ENCODE data around the gene ALK. TPM values are rescaled to one million over a fixed set of nuclear protein-coding genes. Genes with fewer than 3 reads are reported as not detected.

ALK gene
- total and polyA plus RNA-seq, 2 donors = 0.19 to 0.21 TPM

GRCh38 chr2:29218071-29218470 is 703.3 kb downstream of the ALK start:
- DNase-seq (ENCODE audit: low read depth in 6 of 9, low spot score in 9 of 9) = no peak

GRCh38 chr2:29216609-29216909 is 704.8 kb downstream of the ALK start:
- H3K4me3 ChIP-seq (ENCODE audit: low read length in 2 of 2) = no peak overlapping the region
- DNase-seq (ENCODE audit: low read depth in 6 of 9, low spot score in 9 of 9) = no peak
- no peaks in the 10 kb centered on the region for H3K9me3 ChIP-seq (ENCODE audit: control insufficient read depth in 2 of 2, insufficient read depth in 1 of 2, low read length in 1 of 2)
- no peaks in the 10 kb centered on the region for H3K36me3 ChIP-seq (ENCODE audit: control insufficient read depth in 2 of 2, insufficient read depth in 2 of 2, low read length in 1 of 2)
- no peak overlapping the region for H3K27ac ChIP-seq (ENCODE audit: low read depth in 1 of 2, low read length in 1 of 2)
- WGBS = 97% methylated on average over 5 of the region's 5 CpGs
- H3K27me3 ChIP-seq (ENCODE audit: control insufficient read depth in 2 of 2, insufficient read depth in 1 of 2, low read length in 1 of 2) = peaks cover 0 to 2% of the 10 kb centered on the region in 2 donors
- H3K4me1 ChIP-seq (ENCODE audit: control insufficient read depth in 2 of 2, insufficient read depth in 2 of 2, low read length in 2 of 2) = no peaks in the 10 kb centered on the region

More at GRCh38 chr2:29218071-29218470, 703.3 kb downstream of the ALK start:
- no peak overlapping the region for H3K4me3 ChIP-seq (ENCODE audit: low read length in 2 of 2)
- H3K27ac ChIP-seq (ENCODE audit: low read depth in 1 of 2, low read length in 1 of 2) = no peak overlapping the region
- WGBS = 94% methylated on average over 6 of the region's 6 CpGs
- H3K36me3 ChIP-seq (ENCODE audit: control insufficient read depth in 2 of 2, insufficient read depth in 2 of 2, low read length in 1 of 2) = no peaks in the 10 kb centered on the region
- peaks cover 0 to 4% of the 10 kb centered on the region in 2 donors for H3K27me3 ChIP-seq (ENCODE audit: control insufficient read depth in 2 of 2, insufficient read depth in 1 of 2, low read length in 1 of 2)
- no peaks in the 10 kb centered on the region for H3K4me1 ChIP-seq (ENCODE audit: control insufficient read depth in 2 of 2, insufficient read depth in 2 of 2, low read length in 2 of 2)
- no peaks in the 10 kb centered on the region for H3K9me3 ChIP-seq (ENCODE audit: control insufficient read depth in 2 of 2, insufficient read depth in 1 of 2, low read length in 1 of 2)

GRCh38 chr2:29215739-29216608 is 705.4 kb downstream of the ALK start:
- H3K27ac ChIP-seq (ENCODE audit: low read depth in 1 of 2, low read length in 1 of 2) = no peak overlapping the region
- no peak overlapping the region for H3K4me3 ChIP-seq (ENCODE audit: low read length in 2 of 2)
- DNase-seq (ENCODE audit: low read depth in 6 of 9, low spot score in 9 of 9) = no peak
- peaks cover 0 to 2% of the 10 kb centered on the region in 2 donors for H3K27me3 ChIP-seq (ENCODE audit: control insufficient read depth in 2 of 2, insufficient read depth in 1 of 2, low read length in 1 of 2)
- no peaks in the 10 kb centered on the region for H3K36me3 ChIP-seq (ENCODE audit: control insufficient read depth in 2 of 2, insufficient read depth in 2 of 2, low read length in 1 of 2)
- H3K4me1 ChIP-seq (ENCODE audit: control insufficient read depth in 2 of 2, insufficient read depth in 2 of 2, low read length in 2 of 2) = no peaks in the 10 kb centered on the region
- H3K9me3 ChIP-seq (ENCODE audit: control insufficient read depth in 2 of 2, insufficient read depth in 1 of 2, low read length in 1 of 2) = no peaks in the 10 kb centered on the region
- 92% methylated on average over 20 of the region's 20 CpGs for WGBS

- H3K27ac ChIP-seq (ENCODE audit: low read depth in 1 of 2, low read length in 1 of 2) = no peak overlapping the region
- WGBS = 95% methylated on average over 5 of the region's 5 CpGs
- H3K36me3 ChIP-seq (ENCODE audit: control insufficient read depth in 2 of 2, insufficient read depth in 2 of 2, low read length in 1 of 2) = no peaks in the 10 kb centered on the region
- no peaks in the 10 kb centered on the region for H3K9me3 ChIP-seq (ENCODE audit: control insufficient read depth in 2 of 2, insufficient read depth in 1 of 2, low read length in 1 of 2)
- peaks cover 0 to 2% of the 10 kb centered on the region in 2 donors for H3K27me3 ChIP-seq (ENCODE audit: control insufficient read depth in 2 of 2, insufficient read depth in 1 of 2, low read length in 1 of 2)
- H3K4me3 ChIP-seq (ENCODE audit: low read length in 2 of 2) = no peak overlapping the region
- H3K4me1 ChIP-seq (ENCODE audit: control insufficient read depth in 2 of 2, insufficient read depth in 2 of 2, low read length in 2 of 2) = no peaks in the 10 kb centered on the region
- DNase-seq (ENCODE audit: low read depth in 6 of 9, low spot score in 9 of 9) = no peak
Measured at GRCh38 chr2:29215073-29215472, 706.3 kb downstream of the ALK start.

GRCh38 chr2:29213888-29214291 is 707.5 kb downstream of the ALK start:
- no peaks in the 10 kb centered on the region for H3K9me3 ChIP-seq (ENCODE audit: control insufficient read depth in 2 of 2, insufficient read depth in 1 of 2, low read length in 1 of 2)
- 39% methylated on average over 9 of the region's 9 CpGs for WGBS
- H3K4me1 ChIP-seq (ENCODE audit: control insufficient read depth in 2 of 2, insufficient read depth in 2 of 2, low read length in 2 of 2) = no peaks in the 10 kb centered on the region
- H3K4me3 ChIP-seq (ENCODE audit: low read length in 2 of 2) = no peak overlapping the region
- H3K36me3 ChIP-seq (ENCODE audit: control insufficient read depth in 2 of 2, insufficient read depth in 2 of 2, low read length in 1 of 2) = no peaks in the 10 kb centered on the region
- no peak for DNase-seq (ENCODE audit: low read depth in 6 of 9, low spot score in 9 of 9)
- peaks cover 0 to 2% of the 10 kb centered on the region in 2 donors for H3K27me3 ChIP-seq (ENCODE audit: control insufficient read depth in 2 of 2, insufficient read depth in 1 of 2, low read length in 1 of 2)
- H3K27ac ChIP-seq (ENCODE audit: low read depth in 1 of 2, low read length in 1 of 2) = no peak overlapping the region

GRCh38 chr2:29212009-29212408 is 709.4 kb downstream of the ALK start:
- H3K4me1 ChIP-seq (ENCODE audit: control insufficient read depth in 2 of 2, insufficient read depth in 2 of 2, low read length in 2 of 2) = no peaks in the 10 kb centered on the region
- peaks cover 0 to 2% of the 10 kb centered on the region in 2 donors for H3K36me3 ChIP-seq (ENCODE audit: control insufficient read depth in 2 of 2, insufficient read depth in 2 of 2, low read length in 1 of 2)
- WGBS = 92% methylated on average over 5 of the region's 5 CpGs
- H3K9me3 ChIP-seq (ENCODE audit: control insufficient read depth in 2 of 2, insufficient read depth in 1 of 2, low read length in 1 of 2) = no peaks in the 10 kb centered on the region
- H3K27ac ChIP-seq (ENCODE audit: low read depth in 1 of 2, low read length in 1 of 2) = no peak overlapping the region
- peaks cover 0 to 2% of the 10 kb centered on the region in 2 donors for H3K27me3 ChIP-seq (ENCODE audit: control insufficient read depth in 2 of 2, insufficient read depth in 1 of 2, low read length in 1 of 2)
- H3K4me3 ChIP-seq (ENCODE audit: low read length in 2 of 2) = no peak overlapping the region
- no peak for DNase-seq (ENCODE audit: low read depth in 6 of 9, low spot score in 9 of 9)

GRCh38 chr2:29209551-29209950 is 711.8 kb downstream of the ALK start:
- WGBS = 93% methylated on average over 5 of the region's 5 CpGs
- DNase-seq (ENCODE audit: low read depth in 6 of 9, low spot score in 9 of 9) = no peak

GRCh38 chr2:29207352-29208148 is 713.8 kb downstream of the ALK start:
- H3K4me1 ChIP-seq (ENCODE audit: control insufficient read depth in 2 of 2, insufficient read depth in 2 of 2, low read length in 2 of 2) = no peaks in the 10 kb centered on the region
- no peak overlapping the region for H3K4me3 ChIP-seq (ENCODE audit: low read length in 2 of 2)
- H3K27me3 ChIP-seq (ENCODE audit: control insufficient read depth in 2 of 2, insufficient read depth in 1 of 2, low read length in 1 of 2) = no peaks in the 10 kb centered on the region
- H3K9me3 ChIP-seq (ENCODE audit: control insufficient read depth in 2 of 2, insufficient read depth in 1 of 2, low read length in 1 of 2) = no peaks in the 10 kb centered on the region
- H3K36me3 ChIP-seq (ENCODE audit: control insufficient read depth in 2 of 2, insufficient read depth in 2 of 2, low read length in 1 of 2) = peaks cover 0 to 2% of the 10 kb centered on the region in 2 donors
- 75% methylated on average over 3 of the region's 3 CpGs for WGBS
- no peak for DNase-seq (ENCODE audit: low read depth in 6 of 9, low spot score in 9 of 9)
- H3K27ac ChIP-seq (ENCODE audit: low read depth in 1 of 2, low read length in 1 of 2) = no peak overlapping the region

More at GRCh38 chr2:29209551-29209950, 711.8 kb downstream of the ALK start:
- Histone ChIP-seq H3K4me3 (ENCODE audit: low read length in 2 of 2) (no peak overlapping the region), H3K27me3 (ENCODE audit: control insufficient read depth in 2 of 2, insufficient read depth in 1 of 2, low read length in 1 of 2) (peaks cover 0 to 2% of the 10 kb centered on the region in 2 donors), H3K4me1 (ENCODE audit: control insufficient read depth in 2 of 2, insufficient read depth in 2 of 2, low read length in 2 of 2) (no peaks in the 10 kb centered on the region), H3K27ac (ENCODE audit: low read depth in 1 of 2, low read length in 1 of 2) (no peak overlapping the region), H3K36me3 (ENCODE audit: control insufficient read depth in 2 of 2, insufficient read depth in 2 of 2, low read length in 1 of 2) (peaks cover 0 to 2% of the 10 kb centered on the region in 2 donors), H3K9me3 (ENCODE audit: control insufficient read depth in 2 of 2, insufficient read depth in 1 of 2, low read length in 1 of 2) (no peaks in the 10 kb centered on the region)

- Histone ChIP-seq H3K27me3 (ENCODE audit: control insufficient read depth in 2 of 2, insufficient read depth in 1 of 2, low read length in 1 of 2) (no peaks in the 10 kb centered on the region), H3K4me1 (ENCODE audit: control insufficient read depth in 2 of 2, insufficient read depth in 2 of 2, low read length in 2 of 2) (no peaks in the 10 kb centered on the region), H3K27ac (ENCODE audit: low read depth in 1 of 2, low read length in 1 of 2) (no peak overlapping the region), H3K36me3 (ENCODE audit: control insufficient read depth in 2 of 2, insufficient read depth in 2 of 2, low read length in 1 of 2) (peaks cover 0 to 2% of the 10 kb centered on the region in 2 donors), H3K4me3 (ENCODE audit: low read length in 2 of 2) (no peak overlapping the region), H3K9me3 (ENCODE audit: control insufficient read depth in 2 of 2, insufficient read depth in 1 of 2, low read length in 1 of 2) (no peaks in the 10 kb centered on the region)
- no peak for DNase-seq (ENCODE audit: low read depth in 6 of 9, low spot score in 9 of 9)
- WGBS = 79% methylated on average over 5 of the region's 5 CpGs
Measured at GRCh38 chr2:29206941-29207340, 714.4 kb downstream of the ALK start.
